Measurements from ENCODE around the gene CEP89.
"Not testable (repeated sequence)": the region's sequence is repeated elsewhere in the genome, so short reads cannot be mapped to it uniquely, and the experiment has no call there.

CEP89 gene

GRCh38 chr19:32848035-32848434 lies 123.7 kb downstream of the CEP89 start:
- DNase-seq (ENCODE audit: low read depth in 2 of 3, low spot score in 1 of 3), result not testable (repeated sequence)

- no peak for DNase-seq (ENCODE audit: low read depth in 2 of 3, low spot score in 1 of 3)
These were observed 128.0 kb downstream of the CEP89 start for GRCh38 chr19:32843716-32844245.

- DNase-seq (ENCODE audit: low read depth in 2 of 3, low spot score in 1 of 3), result no peak
These were observed 129.7 kb downstream of the CEP89 start for GRCh38 chr19:32842061-32842460.

- no peak for DNase-seq (ENCODE audit: low read depth in 2 of 3, low spot score in 1 of 3)
These were observed 134.2 kb downstream of the CEP89 start for GRCh38 chr19:32837531-32837930.

GRCh38 chr19:32833388-32833787 lies 138.4 kb downstream of the CEP89 start:
- not testable (repeated sequence) for DNase-seq (ENCODE audit: low read depth in 2 of 3, low spot score in 1 of 3)

GRCh38 chr19:32832825-32833224 lies 138.9 kb downstream of the CEP89 start:
- not testable (repeated sequence) for DNase-seq (ENCODE audit: low read depth in 2 of 3, low spot score in 1 of 3)

GRCh38 chr19:32832094-32832493 lies 139.7 kb downstream of the CEP89 start:
- not testable (repeated sequence) for DNase-seq (ENCODE audit: low read depth in 2 of 3, low spot score in 1 of 3)

- DNase-seq (ENCODE audit: low read depth in 2 of 3, low spot score in 1 of 3), result no peak
These were observed 140.1 kb downstream of the CEP89 start for GRCh38 chr19:32831611-32832010.

GRCh38 chr19:32830231-32831014 lies 141.3 kb downstream of the CEP89 start:
- DNase-seq (ENCODE audit: low read depth in 2 of 3, low spot score in 1 of 3), result no peak

GRCh38 chr19:32829345-32829896 lies 142.3 kb downstream of the CEP89 start:
- DNase-seq (ENCODE audit: low read depth in 2 of 3, low spot score in 1 of 3), result no peak

GRCh38 chr19:32828643-32829344 lies 143.0 kb downstream of the CEP89 start:
- DNase-seq (ENCODE audit: low read depth in 2 of 3, low spot score in 1 of 3), result no peak

- DNase-seq (ENCODE audit: low read depth in 2 of 3, low spot score in 1 of 3), result no peak
These were observed 143.6 kb downstream of the CEP89 start for GRCh38 chr19:32828139-32828538.
